Posterior cingulate gyrus (tissue), 11 donors: ENCODE measurements around the gene F5.
"Not testable (repeated sequence)": the region's sequence is repeated elsewhere in the genome, so short reads cannot be mapped to it uniquely, and the experiment has no call there.

Source experiments
- DNase-seq, 10 donors: peaks; one replicate each; pipeline versions ENCODE4 v3.0.0 to v3.0.0-alpha.2; 2020 to 2021; ENCODE audit warnings: mixed read lengths in 3 of 10
- intact Hi-C: fragments of 100-400 bp; cut with DNase I; formaldehyde crosslinking; loops from one replicate; pipeline ENCODE4 v1.15.1; 2023

F5 gene

DNA sequence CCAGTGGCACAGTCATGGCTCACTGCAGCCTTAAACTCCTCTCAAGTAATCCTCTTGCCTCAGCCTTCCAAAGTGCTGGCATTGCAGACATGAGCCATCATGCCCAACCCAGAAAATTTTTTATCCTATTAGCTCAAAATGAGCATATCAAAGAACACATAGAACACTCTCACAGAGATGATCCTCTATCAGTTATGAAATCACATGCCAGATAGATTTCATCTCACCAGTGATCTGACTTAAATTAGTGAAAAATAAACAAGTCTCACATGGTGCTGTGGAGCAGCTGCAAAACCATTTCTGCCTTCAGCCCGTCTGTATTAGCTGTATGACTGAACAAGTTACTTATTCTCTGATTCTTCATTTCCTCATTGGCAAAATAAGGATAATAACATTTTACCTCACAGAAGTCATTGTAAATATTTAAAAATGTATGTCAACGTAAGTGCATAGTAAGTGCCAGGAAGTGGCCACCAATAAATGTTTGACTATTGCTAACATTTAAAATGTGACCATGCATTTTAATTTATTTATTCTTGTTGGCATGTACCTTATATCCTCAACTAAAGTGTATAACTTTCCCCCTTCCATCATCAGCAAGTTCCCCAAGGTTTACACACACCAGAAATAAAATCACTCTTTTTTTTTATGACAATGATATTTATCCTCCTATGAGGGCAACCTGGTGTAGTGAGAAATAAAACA is 71.6 kb downstream of the F5 start:
- intact Hi-C loops: no loop called here

DNA sequence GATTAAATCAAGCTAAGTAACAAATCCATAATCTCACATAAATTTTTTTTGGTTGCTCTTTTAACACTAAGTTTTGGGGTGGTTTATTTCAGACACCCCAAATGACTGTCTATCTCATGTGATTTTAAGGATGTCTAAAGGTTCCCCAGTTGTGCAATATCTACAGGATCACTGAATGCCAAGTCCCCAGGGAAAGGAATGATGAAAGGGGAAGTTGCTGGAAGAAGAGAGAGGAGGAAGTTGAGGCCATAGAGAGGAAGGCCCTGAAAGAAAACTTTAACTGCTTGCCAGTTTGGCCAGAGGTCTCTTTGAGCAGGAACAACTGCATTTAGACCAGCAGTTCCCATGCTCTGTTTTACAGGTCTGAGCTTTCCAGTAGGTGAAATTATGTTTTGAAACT is 73.1 kb downstream of the F5 start:
- intact Hi-C loops: no loop called here
- no peak for DNase-seq

More for the DNA sequence above, 71.6 kb downstream of the F5 start:
- DNase-seq: no peak

- no peak for DNase-seq
- intact Hi-C loops: no loop called here
Observed at GRCh38 chr1:169511316-169512005, 74.8 kb downstream of the F5 start.

GRCh38 chr1:169510060-169510459 is 76.2 kb downstream of the F5 start:
- intact Hi-C loops: no loop called here
- DNase-seq: no peak

- DNase-seq: no peak
- intact Hi-C loops: no loop called here
Observed at GRCh38 chr1:169509354-169509753, 76.9 kb downstream of the F5 start.

DNA sequence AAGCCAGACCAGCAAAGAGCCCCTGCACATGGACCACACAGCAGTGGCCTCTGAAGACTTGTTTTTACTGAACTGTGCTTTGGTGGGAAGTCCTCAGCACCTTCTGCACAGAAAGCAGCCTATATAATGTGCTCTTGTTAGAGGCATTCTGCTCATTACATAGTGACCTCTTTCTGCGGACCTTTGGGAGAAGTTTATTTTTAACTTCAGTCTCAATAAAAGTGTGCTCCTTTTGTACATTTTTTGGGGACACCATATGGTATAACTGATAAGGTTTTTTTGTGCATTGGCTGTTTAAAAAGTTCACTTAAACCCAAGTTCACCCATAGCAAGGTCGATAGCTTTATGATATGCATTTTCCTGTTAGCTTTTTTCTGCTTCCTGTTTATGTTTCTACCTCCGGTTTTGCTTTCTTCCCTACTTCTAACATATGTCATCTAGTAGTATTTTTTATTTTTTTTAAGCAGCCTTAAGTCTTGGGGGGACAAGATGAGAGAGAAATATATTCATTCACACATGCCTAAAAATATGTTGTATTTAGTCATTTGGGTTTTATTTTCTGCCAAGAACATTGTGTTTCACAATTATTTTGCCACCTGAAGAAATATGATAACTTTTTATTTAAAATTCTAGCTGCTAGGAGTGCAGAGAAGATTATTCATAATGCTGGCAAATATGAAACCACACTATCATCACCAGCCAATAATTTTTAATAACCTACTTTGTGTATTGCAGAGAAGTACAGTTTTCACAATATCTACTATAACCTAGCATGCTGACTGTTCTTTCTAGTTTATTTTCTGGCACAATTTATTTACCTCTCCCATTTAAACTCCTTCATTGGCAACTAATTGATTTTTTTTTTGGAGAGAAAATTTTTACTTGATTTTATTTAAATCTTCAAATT is 77.6 kb downstream of the F5 start:
- DNase-seq: no peak
- intact Hi-C loops: no loop called here

DNA sequence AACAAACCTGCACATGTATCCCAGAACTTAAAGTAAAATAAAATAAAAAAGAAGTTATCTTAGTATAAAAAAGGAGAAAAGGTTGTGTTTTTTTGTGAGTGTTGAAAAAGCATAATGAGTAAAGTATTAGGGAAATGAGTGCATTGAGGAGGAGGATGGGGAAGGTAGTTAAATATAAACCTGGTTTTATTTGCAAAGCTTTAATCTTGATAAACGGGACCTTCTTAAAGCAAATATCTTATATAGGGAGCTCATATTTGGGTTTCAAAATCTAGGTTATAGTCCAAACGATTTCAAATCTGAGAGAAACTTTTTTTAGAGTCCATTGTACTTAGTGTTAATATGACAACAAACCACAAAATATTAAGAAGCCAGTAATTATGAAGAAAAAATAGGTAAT is 78.9 kb downstream of the F5 start:
- intact Hi-C loops: no loop called here
- DNase-seq: no peak

DNA sequence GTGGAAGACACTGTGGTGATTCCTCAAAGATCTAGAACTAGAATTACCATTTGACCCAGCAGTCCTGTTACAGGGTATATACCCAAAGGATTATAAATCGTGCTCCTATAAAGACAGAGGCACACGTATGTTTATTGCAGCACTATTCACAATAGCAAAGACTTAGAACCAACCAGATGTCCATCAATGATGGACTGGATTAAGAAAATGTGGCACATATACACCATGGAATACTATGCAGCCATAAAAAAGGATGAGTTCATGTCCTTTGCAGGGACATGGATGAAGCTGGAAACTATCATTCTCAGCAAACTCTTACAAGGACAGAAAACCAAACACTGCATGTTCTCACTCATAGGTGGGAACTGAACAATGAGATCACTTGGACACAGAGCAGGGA is 82.7 kb downstream of the F5 start:
- intact Hi-C loops, DNase-seq: not testable (repeated sequence)

DNA sequence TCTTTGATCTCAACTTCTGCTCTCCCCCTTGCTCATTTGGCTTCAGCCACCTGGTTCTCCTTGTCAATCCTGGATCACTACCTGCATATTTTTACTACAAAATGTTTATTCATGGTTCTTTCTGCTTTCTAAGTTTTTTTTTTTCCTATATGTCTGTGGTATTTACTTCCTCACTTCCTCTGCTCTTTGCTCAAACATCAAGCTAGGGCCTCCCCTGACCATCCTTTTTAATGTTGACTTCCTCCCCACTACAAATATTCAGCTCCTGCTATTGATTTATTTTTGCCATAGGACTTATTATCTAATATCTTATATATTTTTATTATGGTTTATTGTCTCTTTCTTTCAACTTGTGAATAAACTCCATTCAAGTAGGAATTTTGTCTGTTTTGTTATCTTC is 86.5 kb downstream of the F5 start:
- intact Hi-C loops: no loop called here
- DNase-seq: no peak

DNA sequence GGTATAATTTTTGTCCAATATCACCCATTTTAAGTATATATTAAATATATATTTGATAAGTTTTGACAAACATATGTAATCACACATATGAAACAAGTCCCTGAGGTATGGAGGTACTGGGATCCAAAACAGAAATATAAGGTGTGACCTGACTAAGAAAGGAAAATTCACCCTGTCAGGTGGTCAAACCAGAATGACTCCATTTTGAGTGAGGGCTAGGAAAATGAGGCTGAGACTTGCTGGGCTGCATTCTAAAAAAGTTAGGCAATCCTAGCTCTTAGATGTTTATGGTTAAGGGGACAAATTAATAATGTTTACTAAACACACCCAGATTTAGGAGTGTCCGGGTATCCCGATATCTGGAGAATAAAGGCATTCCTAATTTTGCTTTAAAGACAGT is 89.0 kb downstream of the F5 start:
- DNase-seq: no peak
- intact Hi-C loops: no loop called here

- intact Hi-C loops: no loop called here
- no peak for DNase-seq
Observed at GRCh38 chr1:169495916-169496315, 90.4 kb downstream of the F5 start.

DNA sequence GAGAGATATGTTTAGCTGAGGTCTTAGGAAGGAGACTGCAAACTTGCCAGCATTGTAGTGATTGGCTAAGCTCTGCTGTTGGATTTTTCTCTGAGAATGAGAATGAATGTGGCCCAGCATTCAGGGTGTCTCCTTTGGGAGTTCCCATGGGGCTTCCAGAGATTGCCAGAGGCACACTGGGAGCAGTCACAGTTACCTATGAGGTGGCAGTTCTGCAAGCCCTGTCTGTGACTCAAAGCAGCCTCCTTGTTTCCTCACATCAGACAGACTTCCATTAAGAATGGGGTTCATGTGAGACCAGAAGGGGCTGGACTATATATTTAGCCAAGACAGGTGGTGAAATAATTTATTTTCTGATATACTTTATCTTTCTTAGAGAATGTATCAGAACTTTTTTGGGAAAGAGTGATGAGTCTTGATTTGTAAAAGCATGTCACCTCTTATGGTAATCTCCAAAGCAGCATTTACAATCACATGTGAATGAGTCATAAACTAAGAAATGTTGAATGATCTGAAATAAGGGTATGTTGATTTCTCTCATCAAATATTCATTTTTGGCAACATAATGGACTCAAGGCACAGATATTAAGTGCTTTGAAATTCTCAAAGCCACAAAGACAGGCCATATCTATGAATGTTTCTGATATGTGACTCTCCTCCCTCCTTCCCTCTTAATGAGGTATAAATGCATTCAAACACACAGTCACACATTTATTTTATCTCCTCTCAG is 91.1 kb downstream of the F5 start:
- DNase-seq: no peak

GRCh38 chr1:169494343-169494742 is 91.9 kb downstream of the F5 start:
- intact Hi-C loops: no loop called here
- no peak for DNase-seq

More for the DNA sequence above, 91.1 kb downstream of the F5 start:
- intact Hi-C loops: no loop called here

- intact Hi-C loops: no loop called here
Observed at GRCh38 chr1:169493251-169493650, 93.0 kb downstream of the F5 start.

GRCh38 chr1:169491845-169492281 is 94.4 kb downstream of the F5 start:
- intact Hi-C loops: no loop called here
- DNase-seq: no peak

More at GRCh38 chr1:169493251-169493650, 93.0 kb downstream of the F5 start:
- no peak for DNase-seq

DNA sequence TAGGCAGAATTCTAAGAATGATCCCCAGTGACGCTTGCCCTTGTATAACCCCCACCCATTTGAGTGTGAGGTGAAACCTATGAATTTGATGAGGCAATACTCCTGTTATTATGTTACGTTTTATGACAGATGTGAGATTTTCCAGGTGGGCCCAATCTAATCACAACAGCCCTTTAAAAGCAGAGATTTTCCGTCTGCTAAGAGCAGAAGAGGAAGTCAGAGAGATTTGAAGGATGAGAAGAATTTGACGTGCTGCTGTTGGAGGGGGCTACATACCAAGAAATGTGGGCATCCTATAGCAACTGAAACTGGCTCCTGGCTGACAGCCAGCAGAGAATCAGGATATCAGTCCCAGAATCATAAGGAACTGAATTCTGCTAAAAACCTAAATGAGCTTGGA is 98.1 kb downstream of the F5 start:
- intact Hi-C loops: loop anchor here (5.0 to 10.0 kb wide), 2 partner anchors 63 to 121 kb away; partner anchors contain the start of genes BLZF1, CCDC181 and NME7
- DNase-seq: no peak

DNA sequence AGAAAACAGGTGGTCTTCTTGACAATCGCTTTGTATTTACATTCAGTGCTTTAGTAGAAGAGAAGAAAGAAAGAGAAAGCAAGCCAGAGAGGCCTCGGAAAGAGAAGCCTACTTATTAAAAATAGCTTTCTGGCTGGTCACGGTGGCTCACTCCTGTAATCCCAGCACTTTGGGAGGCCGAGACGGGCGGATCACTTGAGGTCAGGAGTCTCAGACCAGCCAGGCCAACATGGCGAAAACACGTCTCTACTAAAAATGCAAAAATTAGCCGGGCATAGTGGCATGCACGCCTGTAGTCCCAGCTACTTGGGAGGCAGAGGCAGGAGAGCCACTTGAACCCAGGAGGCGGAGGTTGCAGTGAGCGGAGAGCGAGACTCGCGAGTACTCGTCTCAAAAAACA is 98.7 kb downstream of the F5 start:
- DNase-seq: peak in 1 of 10 donors; percentile 72
- intact Hi-C loops: loop anchor here (5.0 to 10.0 kb wide), 2 partner anchors 63 to 120 kb away; partner anchors contain the start of genes BLZF1, CCDC181 and NME7

DNA sequence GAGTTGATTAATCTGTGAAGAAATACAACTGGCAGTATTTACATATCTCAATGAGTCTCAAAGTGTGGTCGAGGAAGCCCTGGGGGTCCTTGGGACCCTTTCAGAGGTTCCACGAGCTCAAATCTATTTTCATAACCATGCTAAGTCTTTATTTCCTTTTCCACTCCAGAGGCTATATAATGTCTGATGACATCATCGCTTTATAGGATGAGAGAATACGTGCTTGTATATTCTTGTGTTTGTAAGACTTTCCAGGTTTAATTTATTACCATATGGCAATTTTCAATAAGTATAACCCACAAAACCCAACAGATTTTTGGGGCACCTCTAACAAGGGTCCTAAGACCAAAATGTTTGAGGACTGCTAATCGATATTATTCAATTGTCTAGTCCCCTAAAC is 99.1 kb downstream of the F5 start:
- no peak for DNase-seq
- intact Hi-C loops: loop anchor here (5.0 to 10.0 kb wide), 2 partner anchors 62 to 120 kb away; partner anchors contain the start of genes BLZF1, CCDC181 and NME7

DNA sequence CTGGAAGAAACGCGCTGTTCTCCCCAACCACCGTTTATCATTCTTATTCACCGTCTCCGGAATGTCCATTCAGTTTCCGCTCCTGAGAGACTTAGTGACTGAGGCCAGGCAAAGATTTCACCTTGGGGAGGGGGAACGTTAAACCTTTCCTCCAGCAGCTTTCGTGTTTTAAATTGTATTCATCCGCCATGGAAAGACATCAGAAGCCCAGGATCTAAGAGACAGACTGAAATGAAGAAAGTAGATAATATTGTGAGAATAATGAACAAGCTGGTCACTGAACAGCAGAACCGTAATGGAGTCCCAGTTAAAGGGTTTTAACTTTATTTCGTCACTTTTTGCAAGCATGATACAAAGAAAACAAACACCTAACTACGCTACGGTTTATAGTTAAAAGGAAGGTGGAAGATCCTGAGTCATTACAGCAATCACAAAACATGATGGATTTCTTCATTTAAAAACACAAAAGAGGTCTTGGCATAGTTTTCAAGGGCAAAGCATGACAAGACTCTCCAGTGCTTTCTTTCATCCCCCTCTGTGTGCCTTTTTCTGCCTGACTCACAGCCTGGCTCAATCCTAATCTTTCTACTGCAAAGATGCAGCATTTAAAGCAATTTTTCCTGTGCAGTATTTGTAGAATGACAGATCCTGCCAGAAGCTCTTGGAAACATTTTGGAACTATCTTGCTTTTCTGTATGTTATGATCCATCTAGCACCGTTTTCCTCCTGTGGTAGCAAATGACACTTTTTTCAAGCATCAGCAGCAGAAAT is 99.8 kb downstream of the F5 start:
- no peak for DNase-seq
- intact Hi-C loops: loop anchor here (5.0 to 10.0 kb wide), 2 partner anchors 62 to 119 kb away; partner anchors contain the start of genes BLZF1, CCDC181 and NME7
